SK-N-SH (cell line): Measurements from ENCODE around the gene ACOT8.

ENCODE experiments used
- MEF2A ChIP-seq: IDR thresholded peaks from 2 replicates; pipeline ENCODE4 v1.4.0; 2012; ENCODE audit warnings: low read depth, borderline replicate concordance
- POLR2AphosphoS5 ChIP-seq: IDR thresholded peaks from 2 replicates; pipeline ENCODE4 v1.6.1; 2012; ENCODE audit warnings: low read depth, low read length
- TF ChIP-seq, protein P1 (sequence below): fragments of 200-600 bp; sonication (generic); IDR thresholded peaks from 2 replicates; pipeline ENCODE4 v1.6.1; 2017; ENCODE audit warnings: antibody characterized with exemption, mild to moderate bottlenecking, moderate library complexity

DNA sequence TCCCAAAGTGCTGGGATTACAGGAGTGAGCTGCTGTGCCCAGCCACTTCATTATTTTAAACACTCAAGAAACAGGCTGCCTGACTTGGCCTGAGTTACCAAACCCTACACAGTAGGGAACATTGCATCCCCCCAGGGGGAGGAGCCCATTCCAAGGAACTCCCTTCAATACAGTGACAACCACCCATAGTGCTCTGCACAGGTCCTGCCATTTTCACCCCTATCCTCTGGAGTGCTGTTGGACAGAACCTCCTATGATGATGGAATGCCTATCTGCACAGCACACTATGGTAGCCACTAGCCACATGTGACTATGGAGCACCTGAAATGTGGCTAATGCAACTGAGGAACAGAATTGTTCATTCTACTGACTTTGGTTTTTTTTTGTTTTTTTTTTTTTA lies 11.7 kb downstream of the ACOT8 start:
- TF ChIP-seq, protein P1, sequence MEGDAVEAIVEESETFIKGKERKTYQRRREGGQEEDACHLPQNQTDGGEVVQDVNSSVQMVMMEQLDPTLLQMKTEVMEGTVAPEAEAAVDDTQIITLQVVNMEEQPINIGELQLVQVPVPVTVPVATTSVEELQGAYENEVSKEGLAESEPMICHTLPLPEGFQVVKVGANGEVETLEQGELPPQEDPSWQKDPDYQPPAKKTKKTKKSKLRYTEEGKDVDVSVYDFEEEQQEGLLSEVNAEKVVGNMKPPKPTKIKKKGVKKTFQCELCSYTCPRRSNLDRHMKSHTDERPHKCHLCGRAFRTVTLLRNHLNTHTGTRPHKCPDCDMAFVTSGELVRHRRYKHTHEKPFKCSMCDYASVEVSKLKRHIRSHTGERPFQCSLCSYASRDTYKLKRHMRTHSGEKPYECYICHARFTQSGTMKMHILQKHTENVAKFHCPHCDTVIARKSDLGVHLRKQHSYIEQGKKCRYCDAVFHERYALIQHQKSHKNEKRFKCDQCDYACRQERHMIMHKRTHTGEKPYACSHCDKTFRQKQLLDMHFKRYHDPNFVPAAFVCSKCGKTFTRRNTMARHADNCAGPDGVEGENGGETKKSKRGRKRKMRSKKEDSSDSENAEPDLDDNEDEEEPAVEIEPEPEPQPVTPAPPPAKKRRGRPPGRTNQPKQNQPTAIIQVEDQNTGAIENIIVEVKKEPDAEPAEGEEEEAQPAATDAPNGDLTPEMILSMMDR = no peak
- TF ChIP-seq MEF2A = no peak
- no peak for TF ChIP-seq POLR2AphosphoS5
